HG03139 (cell line): ENCODE data around the gene KRTAP13-2.

Experiments used
- ATAC-seq: cut with Tn5 transposase; IDR thresholded peaks from one replicate; pipeline ENCODE4 v1.9.1; 2021; ENCODE audit not compliant: unreplicated experiment

KRTAP13-2 gene

GRCh38 chr21:30372139-30372770 lies at the start of gene KRTAP13-2:
TSS of gene KRTAP13-2 (minus strand) at chr21:30372271. CDS start at chr21:30372213, 58 bp downstream.
- no peak for ATAC-seq

- no peak for ATAC-seq
Observed at GRCh38 chr21:30415993-30416392, 43.9 kb upstream of the KRTAP13-2 start.

- no peak for ATAC-seq
Observed at GRCh38 chr21:30408782-30409494, 36.9 kb upstream of the KRTAP13-2 start.

- no peak for ATAC-seq
Observed at GRCh38 chr21:30395731-30396130, 23.7 kb upstream of the KRTAP13-2 start, which contains the start of gene KRTAP13-1. TSS of gene KRTAP13-1 (plus strand) at chr21:30396031. CDS start at chr21:30396087, 56 bp downstream.

- ATAC-seq = no peak
Observed at GRCh38 chr21:30391492-30392025, 19.5 kb upstream of the KRTAP13-2 start.

- no peak for ATAC-seq
Observed at GRCh38 chr21:30382201-30382600, 10.1 kb upstream of the KRTAP13-2 start.

GRCh38 chr21:30355906-30356305 lies 16.2 kb downstream of the KRTAP13-2 start:
- ATAC-seq = no peak

GRCh38 chr21:30354308-30355005 lies 17.6 kb downstream of the KRTAP13-2 start:
- no peak for ATAC-seq

- no peak for ATAC-seq
Observed at GRCh38 chr21:30351534-30351933, 20.5 kb downstream of the KRTAP13-2 start.

- no peak for ATAC-seq
Observed at GRCh38 chr21:30349572-30349971, 22.5 kb downstream of the KRTAP13-2 start.

GRCh38 chr21:30348506-30348905 lies 23.6 kb downstream of the KRTAP13-2 start, which contains the start of gene KRTAP23-1:
TSS of gene KRTAP23-1 (minus strand) at chr21:30348606. CDS start at chr21:30348606, 0 bp downstream.
- no peak for ATAC-seq

GRCh38 chr21:30345014-30345413 lies 27.1 kb downstream of the KRTAP13-2 start:
- ATAC-seq = no peak

- no peak for ATAC-seq
Observed at GRCh38 chr21:30340714-30341573, 31.1 kb downstream of the KRTAP13-2 start.

GRCh38 chr21:30338717-30339116 lies 33.4 kb downstream of the KRTAP13-2 start:
- no peak for ATAC-seq

- ATAC-seq = no peak
Observed at GRCh38 chr21:30337772-30338171, 34.3 kb downstream of the KRTAP13-2 start.

GRCh38 chr21:30337276-30337744 lies 34.8 kb downstream of the KRTAP13-2 start, which contains the start of gene KRTAP27-1:
TSS of gene KRTAP27-1 (minus strand) at chr21:30337694. CDS start at chr21:30337668, 26 bp downstream.
- no peak for ATAC-seq

GRCh38 chr21:30336596-30336995 lies 35.5 kb downstream of the KRTAP13-2 start:
- no peak for ATAC-seq

- ATAC-seq = no peak
Observed at GRCh38 chr21:30333736-30334135, 38.3 kb downstream of the KRTAP13-2 start.

GRCh38 chr21:30332681-30333080 lies 39.4 kb downstream of the KRTAP13-2 start:
- ATAC-seq = no peak

- ATAC-seq = no peak
Observed at GRCh38 chr21:30329203-30329875, 42.7 kb downstream of the KRTAP13-2 start.
